GM12892 (cell line): ENCODE data around the gene IL1RN.

ENCODE experiments used
- POLR2A ChIP-seq: IDR thresholded peaks from 2 replicates; pipeline ENCODE4 v1.6.1; 2011; ENCODE audit warnings: low read depth, low read length, control low read depth
- POLR2AphosphoS5 ChIP-seq: IDR thresholded peaks from 2 replicates; pipeline ENCODE4 v1.6.1; 2011; ENCODE audit warnings: low read depth, low read length, control low read depth
- TAF1 ChIP-seq: IDR thresholded peaks from 2 replicates; pipeline ENCODE4 v1.6.1; 2011; ENCODE audit warnings: low read depth, mild to moderate bottlenecking, control low read depth, low read length, borderline replicate concordance

DNA sequence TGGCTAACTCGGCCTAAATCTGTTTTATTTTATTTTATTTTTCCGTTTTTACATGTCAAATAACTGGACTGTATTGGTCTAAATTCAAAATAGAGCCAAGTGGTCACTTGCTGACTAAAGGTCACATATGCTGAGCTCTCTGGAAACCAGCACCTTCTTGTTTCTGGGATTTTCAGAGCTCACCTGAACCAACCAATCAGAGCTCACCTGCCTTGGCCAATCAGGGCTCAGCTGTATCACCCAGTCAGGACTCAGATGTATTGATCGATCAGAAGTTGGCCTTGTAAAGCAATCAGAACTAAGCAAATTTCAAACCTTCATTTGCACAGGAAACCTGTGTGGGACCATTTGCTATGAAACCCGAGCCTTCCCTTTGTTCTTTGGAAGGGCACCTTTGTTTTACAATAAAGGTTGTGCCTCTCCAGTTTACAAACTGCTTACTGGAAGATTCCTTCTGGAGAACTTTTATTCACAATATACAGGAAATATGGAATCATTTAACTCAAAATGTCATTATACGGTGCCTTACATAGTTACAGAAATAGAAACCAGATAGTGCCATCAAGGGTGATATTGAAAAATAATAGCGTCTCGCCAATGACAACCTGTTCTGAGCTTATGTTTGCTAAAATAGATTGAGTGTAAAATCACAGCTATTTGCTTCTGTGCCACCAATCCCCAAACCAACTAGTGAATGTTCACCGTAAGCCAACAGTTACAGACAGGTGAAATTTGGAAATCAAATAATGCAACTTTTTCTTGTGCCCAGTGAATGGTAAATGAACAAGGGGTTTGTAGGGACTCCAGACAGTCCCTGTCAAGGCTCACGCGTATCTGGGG is 29.1 kb downstream of the IL1RN start:
- TF ChIP-seq POLR2A (no peak), POLR2AphosphoS5 (no peak), TAF1 (no peak)
